Subcutaneous abdominal adipose tissue (tissue), 5 donors: ENCODE data around the gene CD300E.

ENCODE experiments used
- H3K27ac ChIP-seq: one replicate; pipeline ENCODE4 v1.7.0; 2013; ENCODE audit warnings: low read depth, mild to moderate bottlenecking, inconsistent platforms, low read length, moderate library complexity
- H3K27me3 ChIP-seq, 5 donors: one replicate each; pipeline ENCODE4 v1.7.0; 2013; ENCODE audit warnings: low read length in 5 of 5, inconsistent platforms in 1 of 5; ENCODE audit not compliant: control insufficient read depth in 5 of 5, insufficient read depth in 4 of 5
- H3K36me3 ChIP-seq, 5 donors: one replicate each; pipeline ENCODE4 v1.7.0; 2013; ENCODE audit warnings: low read length in 5 of 5; ENCODE audit not compliant: control insufficient read depth in 5 of 5, insufficient read depth in 5 of 5
- H3K4me1 ChIP-seq, 5 donors: one replicate each; pipeline ENCODE4 v1.7.0; 2013; ENCODE audit warnings: low read length in 5 of 5, mild to moderate bottlenecking in 3 of 5, moderate library complexity in 1 of 5; ENCODE audit not compliant: control insufficient read depth in 5 of 5, insufficient read depth in 5 of 5
- H3K4me3 ChIP-seq, 5 donors: one replicate each; pipeline ENCODE4 v1.7.0; 2013; ENCODE audit warnings: low read length in 5 of 5, low read depth in 1 of 5
- H3K9ac ChIP-seq, 5 donors: one replicate each; pipeline ENCODE4 v1.7.0; 2013; ENCODE audit warnings: low read length in 5 of 5, mild to moderate bottlenecking in 4 of 5, moderate library complexity in 3 of 5
- H3K9me3 ChIP-seq, 5 donors: one replicate each; pipeline ENCODE4 v1.7.0; 2013; ENCODE audit warnings: low read length in 5 of 5; ENCODE audit not compliant: control insufficient read depth in 5 of 5
- donor health status: healthy.
- donor health status: healthy.
- donor health status: healthy.
- donor health status: healthy.
- donor health status: healthy.

CD300E gene

GRCh38 chr17:74573169-74573568 lies 50.4 kb downstream of the CD300E start:
- peaks cover 0 to 10% (median 0%) of the 10 kb centered on the region in 5 donors for H3K4me1 ChIP-seq
- peaks cover 2 to 21% (median 3%) of the 10 kb centered on the region in 5 donors for H3K27me3 ChIP-seq
- H3K36me3 ChIP-seq = no peaks in the 10 kb centered on the region
- no peak overlapping the region for H3K4me3 ChIP-seq
- H3K27ac ChIP-seq = no peak overlapping the region
- H3K9ac ChIP-seq = no peak overlapping the region
- H3K9me3 ChIP-seq = peaks cover 0 to 5% (median 0%) of the 10 kb centered on the region in 5 donors

GRCh38 chr17:74571621-74572270 lies 51.8 kb downstream of the CD300E start:
- peaks cover 0 to 5% (median 0%) of the 10 kb centered on the region in 5 donors for H3K9me3 ChIP-seq
- H3K9ac ChIP-seq = no peak overlapping the region
- H3K27ac ChIP-seq = no peak overlapping the region

GRCh38 chr17:74569020-74570003 lies 54.2 kb downstream of the CD300E start:
- Histone ChIP-seq H3K9me3 (peaks cover 0 to 5% (median 0%) of the 10 kb centered on the region in 5 donors), H3K4me3 (no peak overlapping the region), H3K36me3 (no peaks in the 10 kb centered on the region), H3K4me1 (peaks cover 0 to 14% (median 3%) of the 10 kb centered on the region in 5 donors), H3K27me3 (peaks cover under 1 to 15% (median 10%) of the 10 kb centered on the region in 5 donors), H3K9ac (no peak overlapping the region), H3K27ac (no peak overlapping the region)

More at GRCh38 chr17:74571621-74572270, 51.8 kb downstream of the CD300E start:
- Histone ChIP-seq H3K36me3 (no peaks in the 10 kb centered on the region), H3K27me3 (peaks cover 2 to 20% (median 3%) of the 10 kb centered on the region in 5 donors), H3K4me1 (peaks cover 0 to 14% (median 3%) of the 10 kb centered on the region in 5 donors), H3K4me3 (no peak overlapping the region)

GRCh38 chr17:74568106-74568873 lies 55.2 kb downstream of the CD300E start:
- Histone ChIP-seq H3K27me3 (peaks cover 0 to 15% (median 13%) of the 10 kb centered on the region in 5 donors), H3K4me1 (peaks cover 0 to 14% (median 3%) of the 10 kb centered on the region in 5 donors), H3K9ac (no peak overlapping the region), H3K27ac (no peak overlapping the region), H3K9me3 (peaks cover 0 to 5% (median 0%) of the 10 kb centered on the region in 5 donors), H3K36me3 (no peaks in the 10 kb centered on the region), H3K4me3 (no peak overlapping the region)

GRCh38 chr17:74567397-74567796 lies 56.1 kb downstream of the CD300E start, which contains the start of gene CD300H:
CD300H (minus strand) TSS chr17:74567509.
- Histone ChIP-seq H3K27me3 (peaks cover 0 to 21% (median 15%) of the 10 kb centered on the region in 5 donors), H3K9me3 (peaks cover 0 to 5% (median 0%) of the 10 kb centered on the region in 5 donors), H3K9ac (no peak within 1 kb of the TSS), H3K36me3 (no peaks in the 10 kb centered on the region), H3K4me3 (no peak within 1 kb of the TSS), H3K27ac (no peak within 1 kb of the TSS), H3K4me1 (peaks cover 0 to 14% (median 3%) of the 10 kb centered on the region in 5 donors)

- H3K36me3 ChIP-seq = no peaks in the 10 kb centered on the region
- H3K27ac ChIP-seq = no peak overlapping the region
- peaks cover 0 to 14% (median 3%) of the 10 kb centered on the region in 5 donors for H3K4me1 ChIP-seq
- H3K9ac ChIP-seq = no peak overlapping the region
- H3K9me3 ChIP-seq = no peaks in the 10 kb centered on the region
- peaks cover 0 to 24% (median 17%) of the 10 kb centered on the region in 5 donors for H3K27me3 ChIP-seq
- H3K4me3 ChIP-seq = no peak overlapping the region
Measured at GRCh38 chr17:74566132-74566753, 57.3 kb downstream of the CD300E start.

GRCh38 chr17:74565126-74565525 lies 58.4 kb downstream of the CD300E start:
- Histone ChIP-seq H3K4me1 (peaks cover 0 to 14% (median 2%) of the 10 kb centered on the region in 5 donors), H3K4me3 (no peak overlapping the region), H3K9ac (no peak overlapping the region), H3K9me3 (no peaks in the 10 kb centered on the region), H3K27ac (no peak overlapping the region), H3K27me3 (peaks cover 0 to 24% (median 18%) of the 10 kb centered on the region in 5 donors), H3K36me3 (no peaks in the 10 kb centered on the region)

- Histone ChIP-seq H3K36me3 (no peaks in the 10 kb centered on the region), H3K27ac (no peak overlapping the region), H3K4me1 (peaks cover 0 to 7% (median 0%) of the 10 kb centered on the region in 5 donors), H3K9ac (no peak overlapping the region), H3K4me3 (no peak overlapping the region), H3K9me3 (no peaks in the 10 kb centered on the region), H3K27me3 (peaks cover 0 to 21% (median 12%) of the 10 kb centered on the region in 5 donors)
Measured at GRCh38 chr17:74563358-74563757, 60.2 kb downstream of the CD300E start.

- H3K9ac ChIP-seq = no peak overlapping the region
- H3K4me3 ChIP-seq = no peak overlapping the region
- H3K27me3 ChIP-seq = peaks cover 0 to 21% (median 12%) of the 10 kb centered on the region in 5 donors
- no peak overlapping the region for H3K27ac ChIP-seq
- H3K9me3 ChIP-seq = no peaks in the 10 kb centered on the region
- H3K36me3 ChIP-seq = no peaks in the 10 kb centered on the region
- no peaks in the 10 kb centered on the region for H3K4me1 ChIP-seq
Measured at GRCh38 chr17:74561586-74561985, 62.0 kb downstream of the CD300E start.
